Measurements from ENCODE around the gene PDE6A. TPM values are rescaled to one million over a fixed set of nuclear protein-coding genes. Genes with fewer than 3 reads are reported as not detected.
A peak's percentile ranks its signal among the peaks of the same experiment; 100 is the strongest.

Gene PDE6A
- total RNA-seq, 2 experiments from 2014 or later = not detected

DNA sequence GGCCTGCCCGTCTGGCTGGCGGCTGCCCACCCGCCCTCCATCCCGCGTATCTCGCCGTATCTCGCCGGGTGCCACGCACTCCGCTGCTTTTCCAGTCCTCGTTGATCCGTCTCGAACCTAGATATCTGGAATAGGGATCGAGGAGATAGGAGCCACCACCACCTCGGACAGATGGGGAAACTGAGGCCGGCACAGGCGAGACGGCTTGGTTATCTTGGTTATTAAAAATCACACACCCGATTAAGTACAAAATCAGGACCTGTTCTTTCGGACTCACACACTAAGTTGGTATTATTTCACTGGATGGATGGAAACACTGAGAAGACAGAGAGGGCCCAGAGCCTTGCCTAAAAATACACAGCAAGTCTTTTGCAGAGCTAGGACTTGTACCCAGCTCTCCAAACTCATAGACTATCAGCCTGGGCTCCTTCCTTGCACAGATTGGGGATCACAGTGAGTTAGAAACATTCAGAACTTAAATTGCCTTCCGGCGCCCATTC lies 16.6 kb upstream of the PDE6A start:
- Histone ChIP-seq H3K4me3 (ENCODE audit: low read depth, low read length, poor library complexity, severe bottlenecking) (peak overlapping the region; percentile 72), H2AFZ (ENCODE audit: low read length) (peak overlapping the region; percentile 89; the same call in 1 of the 2 replicates), H3K9me3 (ENCODE audit: low read length) (no peaks in the 10 kb centered on the region), H3K27ac (ENCODE audit: low read depth, low read length, poor library complexity, severe bottlenecking) (no peak overlapping the region), H3K4me1 (ENCODE audit: insufficient read depth, low read length, poor library complexity, severe bottlenecking) (peaks cover 9% of the 10 kb centered on the region), H3K36me3 (ENCODE audit: insufficient read depth, low read length) (no peaks in the 10 kb centered on the region), H3K4me2 (ENCODE audit: low read length) (peak overlapping the region; percentile 87), H3K9me2 (ENCODE audit: insufficient read depth, low read length) (no peaks in the 10 kb centered on the region), H3K79me2 (ENCODE audit: insufficient read depth, low read depth, low read length) (no peaks in the 10 kb centered on the region), H4K20me1 (ENCODE audit: insufficient read depth, low read length) (no peaks in the 10 kb centered on the region)
- intact Hi-C loops (cut with micrococcal nuclease; ENCODE audit: unreplicated experiment) = loop anchor here (2.0 to 10.0 kb wide), 3 partner anchors 40 to 126 kb away; partner anchors contain the start of genes HMGXB3 and TIGD6
- BruUV-seq (replicated peaks) = no TSS peak
- CTCF ChIA-PET (ENCODE audit: unreplicated experiment) = interaction anchor here (1.2 kb wide), 1 partner anchor 11 kb away, joined by 3 read pairs; no protein-coding TSS in a partner anchor
- no peak for DNase-seq (ENCODE audit: low spot score)
- TF ChIP-seq EZH2phosphoT487 (IDR thresholded peaks at IDR 0.05; ENCODE audit: borderline replicate concordance, low read depth, low read length) = no peak
- TF ChIP-seq, protein P1, sequence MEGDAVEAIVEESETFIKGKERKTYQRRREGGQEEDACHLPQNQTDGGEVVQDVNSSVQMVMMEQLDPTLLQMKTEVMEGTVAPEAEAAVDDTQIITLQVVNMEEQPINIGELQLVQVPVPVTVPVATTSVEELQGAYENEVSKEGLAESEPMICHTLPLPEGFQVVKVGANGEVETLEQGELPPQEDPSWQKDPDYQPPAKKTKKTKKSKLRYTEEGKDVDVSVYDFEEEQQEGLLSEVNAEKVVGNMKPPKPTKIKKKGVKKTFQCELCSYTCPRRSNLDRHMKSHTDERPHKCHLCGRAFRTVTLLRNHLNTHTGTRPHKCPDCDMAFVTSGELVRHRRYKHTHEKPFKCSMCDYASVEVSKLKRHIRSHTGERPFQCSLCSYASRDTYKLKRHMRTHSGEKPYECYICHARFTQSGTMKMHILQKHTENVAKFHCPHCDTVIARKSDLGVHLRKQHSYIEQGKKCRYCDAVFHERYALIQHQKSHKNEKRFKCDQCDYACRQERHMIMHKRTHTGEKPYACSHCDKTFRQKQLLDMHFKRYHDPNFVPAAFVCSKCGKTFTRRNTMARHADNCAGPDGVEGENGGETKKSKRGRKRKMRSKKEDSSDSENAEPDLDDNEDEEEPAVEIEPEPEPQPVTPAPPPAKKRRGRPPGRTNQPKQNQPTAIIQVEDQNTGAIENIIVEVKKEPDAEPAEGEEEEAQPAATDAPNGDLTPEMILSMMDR (conservative IDR thresholded peaks at IDR 0.05; ENCODE audit: low read length) = no peak
- POLR2A ChIA-PET = interaction anchor here (0.6 to 1.7 kb wide), 4 partner anchors 12 to 608 kb away, joined by 3 to 4 read pairs (median 4); no protein-coding TSS in a partner anchor

DNA sequence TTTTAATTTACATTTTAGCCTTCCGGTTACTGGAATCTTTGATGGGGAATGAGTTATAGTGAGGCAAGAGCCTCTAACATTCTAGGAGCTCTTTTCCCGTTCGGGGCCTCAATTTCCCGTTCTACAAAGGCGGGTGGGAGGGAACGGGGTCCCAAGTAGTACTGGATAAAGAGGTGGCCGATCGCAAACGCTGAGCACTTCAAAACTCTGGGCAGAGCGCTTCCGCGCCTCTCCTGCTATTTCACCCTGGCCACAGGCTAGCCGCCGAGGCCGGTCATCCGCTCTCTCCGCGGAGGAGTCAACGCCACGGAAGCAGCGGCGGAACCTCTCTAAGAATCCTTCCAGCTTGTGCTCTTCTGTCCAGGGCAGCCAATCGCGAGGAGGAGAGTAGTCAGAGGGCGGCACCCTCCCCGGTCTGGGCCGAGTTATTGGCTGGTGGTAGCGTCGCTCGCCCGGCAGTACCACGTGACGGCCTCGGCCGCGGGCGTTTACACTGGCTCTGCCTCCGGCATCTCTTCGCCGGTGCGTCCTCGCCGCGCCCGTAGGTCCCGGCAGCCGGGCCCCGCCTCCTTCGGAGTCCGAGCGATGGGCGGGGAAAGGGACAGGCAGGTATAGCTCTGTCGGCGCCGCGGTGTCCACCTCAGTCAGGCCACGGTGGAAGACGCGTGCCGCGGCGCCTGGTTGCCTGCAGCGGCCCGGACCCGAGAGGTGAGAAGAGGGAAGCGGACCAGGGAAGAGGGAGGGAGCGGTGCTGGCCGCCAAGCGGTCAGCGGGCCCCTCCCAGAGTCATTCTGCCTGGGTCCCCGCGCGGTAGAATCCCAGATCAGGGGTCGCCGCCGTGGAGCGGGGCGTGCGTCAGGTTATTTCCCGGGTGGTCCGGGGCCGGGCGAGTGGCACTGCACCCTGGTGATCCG lies 15.9 kb upstream of the PDE6A start, which contains the start of gene SLC26A2:
SLC26A2 (plus strand) TSS at position 487 of the 914 bp plus-strand sequence. CDS start 16,895 bp downstream, outside the sequence.
- ChIA-PET POLR2A (interaction anchor here (0.5 to 1.7 kb wide), 6 partner anchors 11 to 131 kb away, joined by 3 to 4 read pairs (median 3); no protein-coding TSS in a partner anchor), CTCF (ENCODE audit: unreplicated experiment) (interaction anchor here (0.6 to 1.2 kb wide), 4 partner anchors 21 to 302 kb away, joined by 3 to 5 read pairs (median 4); no protein-coding TSS in a partner anchor)
- Histone ChIP-seq H3K27ac (ENCODE audit: low read depth, low read length, poor library complexity, severe bottlenecking) (no peak within 1 kb of the TSS), H3K4me2 (ENCODE audit: low read length) (peak within 1 kb of the TSS; percentile 87), H3K4me3 (ENCODE audit: low read depth, low read length, poor library complexity, severe bottlenecking) (peak within 1 kb of the TSS; percentile 72), H3K79me2 (ENCODE audit: insufficient read depth, low read depth, low read length) (no peaks in the 10 kb centered on the region), H3K9me3 (ENCODE audit: low read length) (no peaks in the 10 kb centered on the region), H4K20me1 (ENCODE audit: insufficient read depth, low read length) (no peaks in the 10 kb centered on the region), H3K36me3 (ENCODE audit: insufficient read depth, low read length) (no peaks in the 10 kb centered on the region), H3K4me1 (ENCODE audit: insufficient read depth, low read length, poor library complexity, severe bottlenecking) (peaks cover 9% of the 10 kb centered on the region), H3K9me2 (ENCODE audit: insufficient read depth, low read length) (no peaks in the 10 kb centered on the region), H2AFZ (ENCODE audit: low read length) (peak within 1 kb of the TSS; percentile 92)
- intact Hi-C loops (cut with micrococcal nuclease; ENCODE audit: unreplicated experiment) = loop anchor here (2.0 to 10.0 kb wide), 3 partner anchors 40 to 126 kb away; partner anchors contain the start of genes HMGXB3 and TIGD6
- TF ChIP-seq, protein P1 (conservative IDR thresholded peaks at IDR 0.05; ENCODE audit: low read length) = no peak
- TF ChIP-seq EZH2phosphoT487 (IDR thresholded peaks at IDR 0.05; ENCODE audit: borderline replicate concordance, low read depth, low read length) = no peak
- DNase-seq (ENCODE audit: low spot score) = peak; percentile 94
- no TSS peak for BruUV-seq (replicated peaks)

Data from OCI-LY7 (cell line).